ENCODE data around the gene ARRB1. TPM values are rescaled to one million over a fixed set of nuclear protein-coding genes. Genes with fewer than 3 reads are reported as not detected.
A peak's percentile ranks its signal among the peaks of the same experiment; 100 is the strongest.

ARRB1 gene
- total RNA-seq, 1 donor = 33.2 TPM

DNA sequence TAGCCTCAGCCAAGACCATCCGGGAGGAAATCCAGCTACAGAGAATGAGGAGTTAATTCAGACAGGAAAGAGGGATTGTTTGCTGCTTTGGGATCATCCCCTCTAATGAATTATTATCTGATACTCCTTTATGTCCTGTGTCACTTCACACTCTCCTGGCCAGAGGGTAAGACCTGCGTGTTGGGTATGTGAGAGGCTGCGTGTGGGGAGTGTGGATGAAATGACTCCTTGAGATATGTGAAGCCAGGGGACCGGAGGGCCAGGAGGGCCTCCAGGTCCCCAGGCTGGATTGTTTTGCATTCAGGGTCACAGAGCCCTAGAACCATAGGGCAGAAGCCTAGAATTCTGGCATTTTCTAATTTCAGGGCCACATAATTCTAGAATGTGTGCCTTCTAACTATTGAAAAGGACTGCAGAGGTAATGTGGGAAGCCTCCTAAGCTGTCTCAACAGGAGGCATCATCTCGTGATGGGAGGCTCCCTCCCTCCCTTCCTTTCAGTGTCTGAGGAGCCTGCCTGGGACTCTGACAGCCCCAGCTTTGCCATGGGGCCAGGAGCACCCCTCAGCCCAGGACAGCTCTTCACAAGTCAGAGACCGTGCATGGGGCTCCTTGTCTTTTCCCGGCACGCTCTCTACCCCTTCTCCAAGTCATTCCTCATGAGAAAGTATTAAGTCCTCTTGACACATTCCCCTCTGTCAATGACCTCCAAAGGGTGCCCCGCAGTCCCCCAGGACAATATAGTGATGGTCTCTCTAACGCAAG, 107.2 kb downstream of the ARRB1 start:
- H3K4me3 ChIP-seq (ENCODE audit: low read depth, low read length) = no peak overlapping the region
- no peak for TF ChIP-seq CTCF (IDR thresholded peaks at IDR 0.05; ENCODE audit: insufficient read depth, low read depth, low read length)
- no peak for DNase-seq (ENCODE audit: low read depth)

GRCh38 chr11:75242722-75243600, 108.5 kb downstream of the ARRB1 start:
- TF ChIP-seq CTCF (IDR thresholded peaks at IDR 0.05; ENCODE audit: insufficient read depth, low read depth, low read length) = no peak
- DNase-seq (ENCODE audit: low read depth) = no peak
- no peak overlapping the region for H3K4me3 ChIP-seq (ENCODE audit: low read depth, low read length)

DNA sequence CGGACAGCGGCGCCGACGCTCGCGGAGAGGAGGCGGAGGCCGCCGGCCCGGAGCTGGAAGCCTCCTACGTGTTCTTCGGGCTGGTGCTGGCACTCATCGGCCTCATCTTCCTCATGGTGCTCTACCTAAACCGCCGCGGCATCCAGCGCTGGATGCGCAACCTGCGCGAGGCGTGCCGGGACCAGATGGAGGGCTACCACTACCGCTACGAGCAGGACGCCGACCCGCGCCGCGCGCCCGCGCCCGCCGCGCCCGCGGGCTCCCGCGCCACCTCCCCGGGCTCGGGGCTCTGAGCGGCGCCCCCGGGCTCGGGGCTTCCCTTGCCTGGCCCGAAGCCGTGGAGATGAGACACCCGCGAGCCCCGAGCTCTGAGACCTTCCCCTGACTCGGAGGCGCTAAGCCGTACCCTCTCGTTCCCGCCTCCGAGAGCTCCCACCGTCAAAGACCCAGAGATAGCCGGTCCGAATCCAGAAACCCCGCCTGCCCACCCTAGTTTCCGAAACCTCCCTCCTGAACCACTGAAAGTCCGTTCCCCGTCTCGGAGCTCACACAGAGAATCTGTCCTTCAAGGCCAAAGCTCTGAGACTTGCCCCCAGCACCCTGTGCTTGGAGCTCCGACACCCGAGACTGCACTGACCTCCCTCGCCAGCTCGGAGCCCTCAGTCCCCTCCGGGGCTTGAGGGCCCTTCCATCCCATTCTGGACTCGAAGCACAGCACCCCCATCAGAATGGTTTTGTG, 109.4 kb downstream of the ARRB1 start:
- peak overlapping the region; percentile 57 for H3K4me3 ChIP-seq (ENCODE audit: low read depth, low read length)
- no peak for DNase-seq (ENCODE audit: low read depth)
- TF ChIP-seq CTCF (IDR thresholded peaks at IDR 0.05; ENCODE audit: insufficient read depth, low read depth, low read length) = no peak

DNA sequence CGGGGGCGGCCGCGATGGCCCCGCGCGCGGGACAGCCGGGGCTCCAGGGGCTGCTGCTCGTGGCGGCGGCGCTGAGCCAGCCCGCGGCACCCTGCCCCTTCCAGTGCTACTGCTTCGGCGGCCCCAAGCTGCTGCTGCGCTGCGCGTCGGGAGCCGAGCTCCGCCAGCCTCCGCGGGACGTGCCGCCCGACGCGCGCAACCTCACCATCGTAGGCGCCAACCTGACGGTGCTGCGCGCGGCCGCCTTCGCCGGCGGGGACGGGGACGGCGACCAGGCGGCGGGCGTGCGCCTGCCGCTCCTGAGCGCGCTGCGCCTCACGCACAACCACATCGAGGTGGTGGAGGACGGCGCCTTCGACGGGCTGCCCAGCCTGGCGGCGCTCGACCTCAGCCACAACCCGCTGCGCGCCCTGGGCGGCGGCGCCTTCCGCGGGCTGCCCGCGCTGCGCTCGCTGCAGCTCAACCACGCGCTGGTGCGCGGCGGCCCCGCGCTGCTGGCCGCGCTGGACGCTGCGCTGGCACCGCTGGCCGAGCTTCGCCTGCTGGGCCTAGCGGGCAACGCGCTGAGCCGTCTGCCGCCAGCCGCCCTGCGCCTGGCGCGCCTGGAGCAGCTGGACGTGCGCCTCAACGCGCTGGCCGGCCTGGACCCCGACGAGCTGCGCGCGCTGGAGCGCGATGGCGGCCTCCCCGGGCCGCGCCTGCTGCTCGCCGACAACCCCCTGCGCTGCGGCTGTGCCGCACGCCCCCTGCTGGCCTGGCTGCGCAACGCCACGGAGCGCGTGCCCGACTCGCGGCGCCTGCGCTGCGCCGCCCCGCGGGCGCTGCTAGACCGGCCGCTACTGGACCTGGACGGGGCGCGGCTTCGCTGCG, 110.2 kb downstream of the ARRB1 start:
- peak; percentile 55 for TF ChIP-seq CTCF (IDR thresholded peaks at IDR 0.05; ENCODE audit: insufficient read depth, low read depth, low read length)
- peak; percentile 81 for DNase-seq (ENCODE audit: low read depth)
- H3K4me3 ChIP-seq (ENCODE audit: low read depth, low read length) = peak overlapping the region; percentile 57

DNA sequence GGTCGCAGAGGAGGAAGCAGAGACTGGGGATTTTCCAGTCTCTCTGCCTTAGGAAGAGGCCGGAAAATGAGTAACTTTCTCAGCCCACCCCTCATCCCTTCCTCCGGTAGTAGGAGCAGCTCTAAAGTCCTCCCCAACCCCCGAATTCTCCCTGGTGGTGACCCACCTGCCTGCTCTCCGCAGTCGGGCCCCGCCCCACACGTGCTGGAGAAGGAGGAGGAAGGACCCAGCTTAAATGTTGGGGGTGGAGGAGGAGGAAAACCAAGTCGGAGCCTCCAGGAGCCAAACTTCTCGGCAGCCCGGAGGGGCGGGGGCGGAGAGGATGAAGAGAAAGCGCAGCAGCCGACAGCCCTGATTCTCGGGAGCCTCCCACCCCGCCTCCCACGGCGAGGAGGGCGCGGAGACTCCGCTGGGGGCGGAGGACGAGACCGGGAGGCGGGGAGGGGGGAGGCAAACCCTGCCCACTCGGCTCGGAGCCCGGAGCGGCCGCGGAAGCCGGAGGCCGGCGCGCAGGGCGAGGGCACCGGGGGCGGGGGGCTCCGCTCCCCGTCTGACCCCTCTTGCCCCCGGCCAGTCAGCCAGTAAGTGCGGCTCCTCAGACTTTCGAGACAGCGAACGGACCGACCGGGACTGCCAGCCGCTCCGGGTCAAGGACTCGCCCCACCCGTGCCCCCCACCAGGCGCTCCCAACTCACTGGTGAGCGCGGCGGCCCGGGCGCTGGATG, 111.0 kb downstream of the ARRB1 start, which contains the start of gene TPBGL:
Gene TPBGL, plus strand, starts transcription at position 464 of the 725 bp plus-strand sequence. CDS start 276 bp downstream, outside the sequence.
- no peak for TF ChIP-seq CTCF (IDR thresholded peaks at IDR 0.05; ENCODE audit: insufficient read depth, low read depth, low read length)
- H3K4me3 ChIP-seq (ENCODE audit: low read depth, low read length) = peak within 1 kb of the TSS; percentile 32
- no peak for DNase-seq (ENCODE audit: low read depth)

Data from fibroblast of villous mesenchyme (primary cell).